ENCODE results near the gene SSTR3. TPM values are rescaled to one million over a fixed set of nuclear protein-coding genes. Genes with fewer than 3 reads are reported as not detected.

The SSTR3 gene
- total and polyA plus RNA-seq, 7 donors: 0.36 to 1.7 TPM; not detected in 5

DNA sequence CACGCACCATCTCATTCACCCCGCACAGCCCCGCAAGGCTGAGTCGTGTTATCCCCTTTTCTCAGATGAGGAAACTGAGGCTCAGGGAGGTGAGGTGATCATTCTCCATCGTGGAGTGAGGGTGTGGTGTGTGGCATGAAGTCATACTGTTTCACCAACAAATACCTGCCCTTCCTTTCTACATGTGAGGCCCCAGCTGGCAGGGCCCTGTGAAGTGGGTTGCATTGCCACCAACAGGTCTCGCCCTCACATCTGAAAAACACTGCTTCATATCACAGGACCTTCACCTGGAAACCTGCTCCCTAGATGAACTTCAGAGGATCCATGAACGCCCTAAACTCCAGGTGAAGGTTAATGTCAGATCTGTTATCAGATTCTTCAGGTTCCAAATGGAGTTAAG lies 4.3 kb downstream of the SSTR3 start:
- Histone ChIP-seq H3K27me3 (peaks cover 0 to 17% (median 4%) of the 10 kb centered on the region in 3 donors), H3K27ac (no peak overlapping the region), H3K4me1 (no peaks in the 10 kb centered on the region), H3K4me3 (no peak overlapping the region), H3K36me3 (no peaks in the 10 kb centered on the region), H3K9me3 (no peaks in the 10 kb centered on the region)
- DNase-seq: no peak
- intact Hi-C loops (cut with DNase I): no loop called here
- WGBS, 2 donors: 79% methylated on average over 7 of the region's 7 CpGs
- TF ChIP-seq POLR2AphosphoS5 (IDR thresholded peaks at IDR 0.05): no peak
- TF ChIP-seq, protein P1, sequence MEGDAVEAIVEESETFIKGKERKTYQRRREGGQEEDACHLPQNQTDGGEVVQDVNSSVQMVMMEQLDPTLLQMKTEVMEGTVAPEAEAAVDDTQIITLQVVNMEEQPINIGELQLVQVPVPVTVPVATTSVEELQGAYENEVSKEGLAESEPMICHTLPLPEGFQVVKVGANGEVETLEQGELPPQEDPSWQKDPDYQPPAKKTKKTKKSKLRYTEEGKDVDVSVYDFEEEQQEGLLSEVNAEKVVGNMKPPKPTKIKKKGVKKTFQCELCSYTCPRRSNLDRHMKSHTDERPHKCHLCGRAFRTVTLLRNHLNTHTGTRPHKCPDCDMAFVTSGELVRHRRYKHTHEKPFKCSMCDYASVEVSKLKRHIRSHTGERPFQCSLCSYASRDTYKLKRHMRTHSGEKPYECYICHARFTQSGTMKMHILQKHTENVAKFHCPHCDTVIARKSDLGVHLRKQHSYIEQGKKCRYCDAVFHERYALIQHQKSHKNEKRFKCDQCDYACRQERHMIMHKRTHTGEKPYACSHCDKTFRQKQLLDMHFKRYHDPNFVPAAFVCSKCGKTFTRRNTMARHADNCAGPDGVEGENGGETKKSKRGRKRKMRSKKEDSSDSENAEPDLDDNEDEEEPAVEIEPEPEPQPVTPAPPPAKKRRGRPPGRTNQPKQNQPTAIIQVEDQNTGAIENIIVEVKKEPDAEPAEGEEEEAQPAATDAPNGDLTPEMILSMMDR (IDR thresholded peaks at IDR 0.05): no peak

DNA sequence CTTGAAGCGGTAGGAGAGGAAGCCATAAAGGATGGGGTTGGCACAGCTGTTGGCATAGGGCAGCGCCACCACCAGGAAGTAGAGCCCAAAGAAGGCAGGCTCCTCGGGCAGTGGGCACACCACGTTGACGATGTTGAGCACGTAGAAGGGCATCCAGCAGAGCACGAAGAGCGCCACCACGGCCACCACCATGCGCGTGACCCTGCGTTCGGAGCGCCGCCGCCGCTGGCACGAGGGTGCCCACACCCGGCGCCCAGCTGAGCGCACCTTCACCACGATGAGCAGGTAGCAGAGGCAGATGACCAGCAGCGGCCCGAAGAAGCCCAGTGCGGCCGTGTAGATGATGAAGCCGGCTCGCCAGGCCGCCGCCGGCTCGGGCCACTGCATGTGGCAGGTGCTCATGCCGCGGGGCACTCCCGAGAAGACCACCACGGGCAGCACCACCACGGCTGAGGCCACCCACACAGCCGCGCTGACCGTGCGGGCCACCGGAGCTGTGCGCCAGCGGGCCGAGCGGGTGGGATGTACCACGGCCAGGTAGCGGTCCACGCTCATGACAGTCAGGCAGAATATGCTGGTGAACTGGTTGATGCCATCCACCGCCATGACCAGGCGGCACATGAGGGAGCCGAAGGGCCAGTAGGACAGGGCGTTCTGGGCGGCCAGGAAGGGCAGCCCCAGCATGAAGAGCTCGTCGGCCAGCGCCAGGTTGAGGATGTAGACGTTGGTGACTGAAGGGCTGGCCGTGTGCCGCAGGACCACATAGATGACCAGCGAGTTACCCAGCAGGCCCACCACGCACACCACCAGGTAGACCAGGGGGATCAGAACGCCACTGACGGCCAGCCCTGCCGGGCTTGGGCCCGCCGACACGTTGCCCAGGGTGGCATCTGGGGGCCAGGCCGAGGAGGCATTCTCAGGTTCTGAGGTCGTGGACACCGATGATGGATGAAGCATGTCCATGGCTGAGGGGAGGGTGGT lies 5.1 kb downstream of the SSTR3 start:
- H3K9me3 ChIP-seq: no peaks in the 10 kb centered on the region
- peak; percentile 58 for DNase-seq
- intact Hi-C loops (cut with DNase I): no loop called here
- H3K4me3 ChIP-seq: no peak overlapping the region
- H3K27ac ChIP-seq: no peak overlapping the region
- TF ChIP-seq POLR2A (IDR thresholded peaks at IDR 0.05) (no peak), POLR2AphosphoS5 (IDR thresholded peaks at IDR 0.05) (no peak), EP300 (IDR thresholded peaks at IDR 0.05) (no peak)
- TF ChIP-seq, protein P1 (IDR thresholded peaks at IDR 0.05): no peak
- 91 to 92% methylated on average over 71 of the region's 71 CpGs for WGBS, 2 donors
- H3K4me1 ChIP-seq: no peaks in the 10 kb centered on the region
- no peaks in the 10 kb centered on the region for H3K36me3 ChIP-seq
- peaks cover 0 to 11% (median 4%) of the 10 kb centered on the region in 3 donors for H3K27me3 ChIP-seq

DNA sequence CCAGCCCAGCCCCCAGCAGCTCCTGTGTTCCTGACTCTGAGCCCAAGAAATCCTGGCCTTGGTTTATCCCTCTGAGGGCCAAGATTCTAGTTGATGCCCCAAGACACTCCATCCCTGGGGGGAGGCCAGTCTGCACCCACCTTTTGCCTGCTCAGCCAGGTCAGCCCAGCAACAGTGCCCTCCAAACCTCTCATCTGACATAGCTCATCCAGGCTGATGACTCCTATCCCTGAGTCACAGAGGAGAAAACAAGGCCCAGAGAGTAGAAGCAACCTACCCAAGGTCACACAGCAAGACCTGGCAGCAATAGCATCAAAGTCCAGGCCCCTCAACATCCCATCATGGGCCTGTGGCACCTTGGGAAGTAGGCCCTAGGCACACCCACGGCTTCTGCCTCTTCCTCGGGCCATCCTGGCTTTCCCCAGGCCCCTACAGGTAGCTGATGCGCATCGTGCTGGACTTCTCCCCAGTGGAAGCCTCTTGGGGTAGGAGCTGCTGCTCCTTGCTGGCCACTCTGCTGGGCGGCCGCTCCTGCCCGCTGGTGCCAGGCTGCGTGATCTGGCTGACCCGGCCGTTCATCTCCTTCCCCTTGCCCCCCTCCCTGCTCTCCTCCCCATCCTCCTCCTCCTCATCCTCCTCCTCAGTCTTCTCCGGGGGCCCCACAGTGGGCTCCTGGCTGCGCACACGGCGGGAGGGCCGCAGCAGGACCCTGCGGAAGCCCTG lies 6.0 kb downstream of the SSTR3 start:
- intact Hi-C loops (cut with DNase I): no loop called here
- Histone ChIP-seq H3K4me3 (no peak overlapping the region), H3K27me3 (peaks cover 0 to 4% (median 0%) of the 10 kb centered on the region in 3 donors), H3K4me1 (no peaks in the 10 kb centered on the region), H3K9me3 (no peaks in the 10 kb centered on the region), H3K36me3 (no peaks in the 10 kb centered on the region), H3K27ac (no peak overlapping the region)
- DNase-seq: peak; percentile 54
- TF ChIP-seq, protein P1 (IDR thresholded peaks at IDR 0.05): no peak
- TF ChIP-seq EP300 (IDR thresholded peaks at IDR 0.05) (no peak), POLR2AphosphoS5 (IDR thresholded peaks at IDR 0.05) (no peak), POLR2A (IDR thresholded peaks at IDR 0.05) (no peak)
- 92 to 93% methylated on average over 16 of the region's 16 CpGs for WGBS, 2 donors

DNA sequence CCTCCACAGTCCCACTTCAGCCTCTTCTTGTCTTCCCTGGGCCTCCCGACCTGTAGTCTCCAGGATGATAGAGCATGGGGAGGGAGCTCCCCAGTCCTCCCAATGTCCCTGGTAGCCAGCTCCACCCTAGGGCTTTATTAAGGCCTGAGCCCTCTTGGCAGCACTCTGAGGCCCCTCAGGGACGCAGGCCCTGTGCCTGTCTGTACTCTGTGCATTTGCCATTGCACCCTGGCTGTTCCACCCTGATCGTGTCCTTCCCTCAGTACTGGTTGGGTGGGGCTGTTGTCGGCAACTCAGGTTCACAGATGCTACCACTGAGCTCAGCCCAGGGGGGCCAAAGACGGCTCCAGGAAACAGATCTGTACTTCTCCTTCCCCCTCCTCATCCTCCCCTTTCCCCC lies 7.2 kb downstream of the SSTR3 start:
- Histone ChIP-seq H3K27ac (no peak overlapping the region), H3K9me3 (no peaks in the 10 kb centered on the region), H3K4me3 (no peak overlapping the region), H3K27me3 (no peaks in the 10 kb centered on the region), H3K36me3 (no peaks in the 10 kb centered on the region), H3K4me1 (no peaks in the 10 kb centered on the region)
- WGBS, 2 donors: 83 to 87% methylated on average over 5 of the region's 5 CpGs
- TF ChIP-seq EP300 (IDR thresholded peaks at IDR 0.05): no peak
- TF ChIP-seq, protein P1 (IDR thresholded peaks at IDR 0.05): no peak
- no peak for TF ChIP-seq POLR2A (IDR thresholded peaks at IDR 0.05)
- TF ChIP-seq POLR2AphosphoS5 (IDR thresholded peaks at IDR 0.05): no peak
- no peak for DNase-seq
- intact Hi-C loops (cut with DNase I): no loop called here

Measured in sigmoid colon (tissue), 7 donors.